ENCODE data around the gene HOOK2. TPM values are rescaled to one million over a fixed set of nuclear protein-coding genes. Genes with fewer than 3 reads are reported as not detected.

Gene HOOK2
- polyA plus RNA-seq, 3 donors = 48.8 to 89.5 (median 81.1) TPM

DNA sequence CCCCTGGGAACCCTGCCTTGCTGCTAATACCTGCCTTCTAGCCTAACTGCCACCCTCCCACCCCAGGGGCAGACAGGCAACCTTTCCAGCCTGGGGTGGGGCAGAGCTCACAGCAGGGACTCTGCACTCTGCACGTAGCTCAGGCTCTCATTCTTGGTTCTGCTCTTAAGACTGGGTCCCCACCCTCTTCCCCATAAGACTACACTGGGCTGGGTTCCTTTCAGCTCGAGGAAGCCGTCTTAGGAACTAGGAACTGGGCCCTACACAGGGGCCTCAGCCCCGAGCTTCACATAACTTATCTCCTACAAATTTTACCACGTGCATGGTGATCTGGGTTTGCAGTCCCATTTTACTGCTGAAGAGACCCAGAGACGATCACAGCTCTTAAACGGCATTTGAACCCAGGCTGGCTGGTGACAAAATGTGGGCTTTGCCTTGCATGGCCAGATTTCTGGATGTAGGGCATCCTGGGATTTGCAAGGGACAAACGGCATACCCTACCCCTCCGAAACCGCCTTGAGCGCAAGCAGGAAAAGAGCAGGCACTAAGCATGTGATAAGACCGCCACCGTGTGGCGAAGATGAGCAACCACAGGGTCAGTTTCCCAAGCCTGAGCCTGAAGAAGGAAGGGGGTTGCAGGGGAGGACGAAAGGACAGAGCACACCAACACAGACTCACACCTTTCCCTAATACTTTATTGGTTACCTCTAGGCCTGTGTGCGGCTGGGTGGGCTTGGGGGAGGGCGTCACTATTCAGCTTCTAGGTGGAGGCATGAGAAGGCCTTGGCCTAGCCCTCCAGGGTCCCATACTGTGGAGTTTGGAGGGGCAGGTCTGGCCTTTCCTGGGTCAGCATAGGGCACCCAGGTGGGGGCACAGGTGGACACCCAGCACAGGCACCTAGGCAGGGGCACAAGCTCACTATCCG lies 21.1 kb upstream of the HOOK2 start:
- no peak for DNase-seq

GRCh38 chr19:12794971-12795381 lies 19.6 kb upstream of the HOOK2 start:
- no peak for DNase-seq

DNA sequence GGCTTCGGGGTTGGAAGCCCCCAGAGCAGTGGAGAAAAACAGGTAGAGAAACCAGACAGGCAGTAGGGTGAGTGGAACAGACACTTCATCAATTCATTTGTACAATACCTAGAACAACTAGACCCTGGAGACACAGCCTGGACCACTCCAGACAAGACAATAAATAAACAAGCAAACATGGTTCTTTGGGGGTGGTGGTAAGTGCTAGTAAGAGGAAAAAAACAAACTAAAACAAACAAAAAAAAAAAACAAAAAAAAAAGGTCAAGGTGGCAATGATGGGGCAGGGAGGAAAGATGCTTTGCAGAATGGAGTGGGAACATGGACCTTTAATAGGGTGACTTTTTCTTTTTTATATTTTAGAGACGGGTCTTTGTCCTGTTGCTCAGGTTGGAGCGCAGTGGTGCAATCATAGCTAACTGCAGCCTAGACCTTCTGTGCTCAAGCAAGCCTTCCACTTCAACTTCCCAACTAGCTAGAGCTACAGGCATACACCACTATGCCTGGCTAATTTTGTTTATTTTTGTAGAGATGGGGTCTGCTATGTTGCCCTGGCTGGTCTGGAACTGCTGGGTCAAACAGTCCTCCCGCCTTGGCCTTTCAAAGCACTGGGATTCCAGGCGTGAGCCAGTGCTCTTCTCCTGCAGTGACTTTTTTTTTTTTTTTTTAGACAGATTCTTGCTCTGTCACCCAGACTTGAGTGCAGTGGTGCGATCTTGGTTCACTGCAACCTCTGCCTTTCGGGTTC lies 19.0 kb upstream of the HOOK2 start:
- no peak for DNase-seq

- DNase-seq = peak; percentile 93
Measured at GRCh38 chr19:12793290-12794195, 18.2 kb upstream of the HOOK2 start.

GRCh38 chr19:12792853-12793289 lies 17.5 kb upstream of the HOOK2 start:
- no peak for DNase-seq

DNA sequence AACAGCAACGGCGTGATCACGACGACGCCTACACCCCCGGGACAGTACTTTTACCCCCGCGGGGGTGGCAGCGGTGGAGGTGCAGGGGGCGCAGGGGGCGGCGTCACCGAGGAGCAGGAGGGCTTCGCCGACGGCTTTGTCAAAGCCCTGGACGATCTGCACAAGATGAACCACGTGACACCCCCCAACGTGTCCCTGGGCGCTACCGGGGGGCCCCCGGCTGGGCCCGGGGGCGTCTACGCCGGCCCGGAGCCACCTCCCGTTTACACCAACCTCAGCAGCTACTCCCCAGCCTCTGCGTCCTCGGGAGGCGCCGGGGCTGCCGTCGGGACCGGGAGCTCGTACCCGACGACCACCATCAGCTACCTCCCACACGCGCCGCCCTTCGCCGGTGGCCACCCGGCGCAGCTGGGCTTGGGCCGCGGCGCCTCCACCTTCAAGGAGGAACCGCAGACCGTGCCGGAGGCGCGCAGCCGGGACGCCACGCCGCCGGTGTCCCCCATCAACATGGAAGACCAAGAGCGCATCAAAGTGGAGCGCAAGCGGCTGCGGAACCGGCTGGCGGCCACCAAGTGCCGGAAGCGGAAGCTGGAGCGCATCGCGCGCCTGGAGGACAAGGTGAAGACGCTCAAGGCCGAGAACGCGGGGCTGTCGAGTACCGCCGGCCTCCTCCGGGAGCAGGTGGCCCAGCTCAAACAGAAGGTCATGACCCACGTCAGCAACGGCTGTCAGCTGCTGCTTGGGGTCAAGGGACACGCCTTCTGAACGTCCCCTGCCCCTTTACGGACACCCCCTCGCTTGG lies 16.9 kb upstream of the HOOK2 start:
- DNase-seq = no peak

- peak; percentile 95 for DNase-seq
Measured at GRCh38 chr19:12791345-12792050, 16.1 kb upstream of the HOOK2 start, which contains the start of gene JUNB. TSS of gene JUNB (plus strand) at chr19:12791486. CDS start at chr19:12791772, 286 bp downstream.

DNA sequence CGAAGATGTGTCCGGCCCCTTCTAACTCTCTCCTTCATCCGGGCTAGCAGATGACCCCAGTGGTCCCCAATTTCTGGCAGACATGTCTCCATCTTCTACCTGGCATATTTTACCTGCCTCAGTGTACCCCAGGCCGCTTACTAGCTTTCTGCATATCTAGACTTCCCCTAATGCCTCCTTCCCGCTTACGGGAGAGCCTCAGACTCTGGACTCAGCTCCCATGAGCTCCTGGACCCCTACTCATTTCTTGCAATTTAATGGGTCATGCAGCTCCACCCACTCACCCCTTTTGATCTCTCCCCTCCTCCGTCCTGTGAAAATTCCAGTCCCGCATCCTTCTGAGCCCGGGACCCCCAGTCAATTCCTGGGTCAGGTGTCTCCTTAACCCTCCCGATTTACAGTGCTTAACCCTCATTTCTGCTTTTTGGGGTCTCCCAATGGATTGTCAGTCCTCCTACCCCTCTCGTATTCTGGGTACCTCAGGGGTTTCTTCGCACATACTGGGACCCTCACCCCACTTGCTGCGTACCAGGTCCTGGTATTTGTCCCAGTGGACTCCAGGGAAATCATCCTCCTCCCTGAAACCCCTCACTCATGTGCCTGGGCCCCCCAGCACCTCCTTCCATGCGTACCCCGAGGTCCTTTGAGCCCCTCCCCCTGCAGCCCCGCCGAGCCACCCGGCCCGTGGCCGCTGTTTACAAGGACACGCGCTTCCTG lies 15.4 kb upstream of the HOOK2 start:
- no peak for DNase-seq

DNA sequence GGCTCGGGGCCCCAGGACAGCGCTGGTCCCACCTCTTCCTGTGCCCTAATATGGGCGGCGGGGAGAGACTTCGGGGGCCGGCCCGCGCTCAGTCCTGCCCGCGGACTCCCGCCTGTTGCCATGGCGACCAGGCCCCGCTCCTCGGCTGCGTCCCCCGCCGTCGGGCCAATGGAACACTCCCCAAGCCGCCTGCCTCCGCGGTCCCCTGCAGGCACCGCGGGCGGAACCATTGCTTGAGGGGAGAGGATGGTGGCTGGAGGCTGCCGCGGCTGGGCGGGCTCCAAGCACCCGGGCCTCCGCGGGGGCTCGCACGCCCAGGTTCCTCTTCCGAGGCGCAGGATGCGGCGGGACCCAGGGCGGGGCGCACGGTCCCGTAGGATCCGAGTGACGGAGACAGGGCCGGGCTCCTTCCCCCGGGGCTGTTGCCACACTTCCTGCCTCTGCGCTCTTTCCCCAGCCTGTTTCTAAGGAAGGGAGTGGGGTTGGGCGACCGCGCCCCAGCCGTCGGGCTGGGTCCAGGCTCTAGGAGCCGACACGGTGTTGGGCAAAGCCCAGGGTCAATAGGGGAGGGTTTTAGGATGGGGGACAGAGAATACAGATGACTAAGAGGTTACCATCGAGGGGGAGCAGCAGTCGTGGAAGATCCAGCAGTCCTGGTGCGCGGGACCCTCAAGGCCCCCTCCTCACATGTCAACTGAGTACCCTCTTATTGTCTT lies 14.7 kb upstream of the HOOK2 start:
- DNase-seq = peak; percentile 95

DNA sequence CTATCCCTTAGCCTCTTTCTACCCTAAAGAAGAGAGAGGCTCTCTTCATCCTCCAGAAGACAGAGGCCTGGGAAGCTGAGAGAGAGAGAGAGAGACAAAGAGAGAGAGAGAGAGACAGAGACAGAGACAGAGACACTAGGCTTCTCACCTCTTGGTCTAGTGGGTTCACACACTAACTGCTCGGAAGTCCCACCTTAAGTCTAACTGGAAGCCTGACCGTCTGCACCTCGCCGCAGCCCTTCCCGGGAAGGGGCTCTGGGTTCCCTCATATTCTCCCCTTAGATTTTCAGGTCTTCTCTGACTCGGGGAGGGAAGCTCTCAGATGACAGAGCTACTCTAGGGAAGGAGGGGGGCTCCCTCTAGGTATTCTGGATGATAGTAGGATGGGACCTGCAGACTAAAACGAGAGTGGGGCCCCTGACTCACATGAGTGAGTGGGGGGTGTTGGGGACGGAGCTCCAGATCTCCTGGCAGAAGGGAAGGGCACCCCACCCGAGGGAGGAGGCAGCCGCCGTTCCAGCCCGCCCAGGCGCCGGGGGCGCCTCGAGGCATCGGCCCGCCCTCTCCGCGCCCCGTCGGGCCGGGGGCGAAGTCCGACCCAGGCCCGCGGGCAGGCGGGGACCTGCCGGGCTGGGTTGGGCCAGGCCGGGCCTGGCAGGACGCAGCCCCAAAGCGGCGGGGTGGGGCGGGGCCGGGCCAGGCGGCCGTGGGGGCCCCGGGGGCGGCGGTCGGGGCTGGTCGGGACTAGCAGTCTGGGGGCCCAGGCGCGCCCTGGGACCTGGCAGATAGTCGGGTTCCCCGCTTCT lies 13.9 kb upstream of the HOOK2 start:
- DNase-seq = no peak

DNA sequence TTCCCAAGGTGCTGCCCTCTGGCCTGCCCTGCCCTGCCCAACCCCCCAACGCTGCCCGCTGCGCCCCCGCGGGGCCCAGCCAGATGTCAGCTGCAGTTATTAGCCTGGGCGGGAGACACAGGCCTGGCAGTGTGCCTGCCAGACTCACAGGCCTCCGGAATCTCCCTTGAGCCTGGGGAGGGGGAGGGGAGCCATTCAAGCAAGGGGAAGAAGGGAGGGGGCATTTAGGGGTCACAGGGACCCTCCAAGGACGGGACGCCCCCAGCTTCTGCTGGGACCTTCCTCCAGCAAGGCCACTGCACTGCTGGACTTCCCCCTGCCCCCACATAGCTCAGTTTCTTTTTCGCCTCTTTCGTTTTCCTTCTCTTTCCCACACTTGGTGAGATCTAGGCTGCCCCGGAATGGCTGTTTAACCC lies 13.3 kb upstream of the HOOK2 start:
- no peak for DNase-seq

- DNase-seq = no peak
Measured at GRCh38 chr19:12788042-12788681, 12.8 kb upstream of the HOOK2 start.

DNA sequence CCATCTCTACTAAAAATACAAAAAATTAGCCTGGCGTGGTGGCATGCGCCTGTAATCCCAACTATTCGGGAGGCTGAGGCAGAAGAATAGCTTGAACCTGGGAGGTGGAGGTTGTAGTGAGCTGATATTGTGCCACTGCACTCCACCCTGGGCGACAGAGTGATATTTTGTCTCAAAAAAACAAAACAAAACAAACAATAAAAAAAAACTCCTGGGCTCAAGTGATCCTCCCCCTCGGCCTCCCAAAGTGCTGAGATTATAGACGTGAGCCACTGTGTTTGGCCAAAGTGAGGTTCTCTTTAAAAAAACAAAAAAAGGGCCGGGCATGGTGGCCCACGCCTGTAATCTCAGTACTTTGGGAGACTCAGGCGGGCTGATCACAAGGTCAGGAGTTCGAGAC lies 12.1 kb upstream of the HOOK2 start:
- DNase-seq = no peak

DNA sequence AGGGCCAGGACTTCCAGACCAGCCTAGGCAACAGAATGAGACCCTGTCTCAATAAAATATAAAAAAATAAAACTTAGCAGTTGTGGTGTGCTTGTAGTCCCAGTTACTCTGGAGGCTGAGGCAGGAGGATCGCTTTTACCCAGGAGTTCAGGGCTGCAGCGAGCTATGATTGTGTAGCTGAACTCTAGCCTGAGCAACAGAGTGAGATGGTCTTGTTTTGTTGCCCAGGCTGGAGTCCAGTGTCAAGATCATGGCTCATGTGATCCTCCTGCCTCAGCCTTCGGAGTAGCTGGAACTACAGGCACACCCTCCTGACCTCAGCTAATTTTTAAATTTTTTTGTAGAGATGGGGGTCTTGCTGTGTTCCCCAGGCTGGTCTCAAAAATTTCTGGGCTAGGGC lies 11.6 kb upstream of the HOOK2 start:
- no peak for DNase-seq

DNA sequence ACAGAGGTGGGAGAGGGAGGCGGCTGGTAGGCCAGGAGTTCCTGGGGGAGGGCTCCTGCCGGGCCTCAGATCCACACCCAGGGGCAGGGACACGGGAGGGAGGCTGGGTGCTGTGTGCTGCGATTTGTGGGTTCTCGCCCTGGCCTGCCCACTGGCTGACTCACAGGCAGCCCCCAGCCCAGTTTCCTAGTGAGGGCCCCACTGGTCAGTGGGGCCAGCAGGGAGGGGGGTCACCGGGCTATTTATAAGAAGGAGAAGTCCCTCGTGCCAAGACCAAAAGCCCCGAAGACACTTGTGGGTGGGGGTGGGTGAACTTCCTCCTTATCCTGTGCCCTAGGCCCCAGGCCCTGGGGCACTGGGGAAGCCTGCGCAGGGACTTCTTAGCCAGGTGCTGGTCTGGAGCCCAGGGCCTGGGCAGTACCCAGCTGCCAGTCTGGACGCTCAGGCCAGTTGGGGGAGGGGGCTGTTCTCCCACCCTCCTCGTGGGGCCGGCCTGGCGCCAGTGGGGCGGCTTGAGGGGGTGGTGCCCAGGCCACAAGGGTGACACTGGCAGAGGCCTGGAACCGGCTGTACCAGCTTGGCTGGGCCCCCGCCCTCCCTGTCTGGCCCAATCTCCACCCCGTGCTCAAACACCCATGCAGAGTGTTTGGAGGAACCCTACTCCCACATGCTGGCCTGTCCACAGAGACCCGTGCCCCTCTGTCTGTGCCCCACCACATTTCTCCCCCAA lies 11.0 kb upstream of the HOOK2 start:
- no peak for DNase-seq

DNA sequence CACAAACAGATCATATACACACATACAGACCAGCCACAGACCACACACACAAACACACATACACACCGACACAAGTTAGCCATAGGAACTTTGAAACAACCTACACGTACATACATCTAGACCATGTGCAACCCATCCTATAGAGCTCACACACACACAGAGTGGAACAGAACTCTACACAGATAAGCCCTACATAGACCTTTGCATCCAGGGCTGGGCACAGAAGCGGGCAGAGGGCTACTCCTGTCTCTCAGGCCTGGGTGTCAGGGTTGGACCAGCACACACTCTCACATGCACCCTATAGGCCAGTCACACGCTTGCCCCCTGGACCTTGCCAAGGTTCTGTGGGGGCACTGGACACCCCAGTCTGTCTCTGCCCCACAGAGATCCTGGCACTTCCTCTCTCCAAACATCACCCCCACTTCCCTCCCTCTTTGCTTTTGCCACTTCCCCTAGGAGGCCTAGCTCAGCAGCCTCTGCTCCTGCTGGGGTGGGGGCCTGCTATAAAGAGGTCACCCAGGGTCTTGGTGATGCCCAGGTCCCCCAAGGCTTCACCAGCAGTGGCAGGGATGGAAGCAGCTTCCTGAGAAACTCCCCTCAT lies 10.2 kb upstream of the HOOK2 start:
- no peak for DNase-seq

Data from renal pelvis (tissue), 4 donors.